HAP-1 (cell line): ENCODE data around the gene SLC25A45.

Source experiments
- DNase-seq, 2 experiments: peaks; one replicate each; pipeline ENCODE4 v3.0.0-alpha.2; 2016 to 2020; ENCODE audit warnings: low spot score in 2 of 2
- H3K27me3 ChIP-seq: fragments of 250-450 bp; sonication (Bioruptor Pico); 2 replicates; pipeline ENCODE4 v1.5.1; 2020; ENCODE audit warnings: low read depth, mild to moderate bottlenecking, moderate library complexity
- H3K36me3 ChIP-seq: fragments of 250-450 bp; sonication (Bioruptor Pico); replicated peaks from 2 replicates; pipeline ENCODE4 v1.5.1; 2020; ENCODE audit warnings: mild to moderate bottlenecking
- H3K4me1 ChIP-seq: fragments of 250-450 bp; sonication (Bioruptor Pico); 2 replicates; pipeline ENCODE4 v1.5.1; 2020; ENCODE audit warnings: mild to moderate bottlenecking
- H3K4me3 ChIP-seq: fragments of 250-450 bp; sonication (Bioruptor Pico); 2 replicates; pipeline ENCODE4 v1.5.1; 2020; ENCODE audit warnings: mild to moderate bottlenecking, moderate library complexity
- H3K9me3 ChIP-seq: fragments of 250-450 bp; sonication (Bioruptor Pico); 2 replicates; pipeline ENCODE4 v1.5.1; 2020; ENCODE audit warnings: mild to moderate bottlenecking, moderate library complexity
- in situ Hi-C: fragments of 300-500 bp; cut with MboI; formaldehyde crosslinking; loops from 3 replicates; pipeline ENCODE4 v1.14.3; 2020; ENCODE audit warnings: low sequenced_read_pairs, inconsistent platforms, mixed read lengths

The SLC25A45 gene

GRCh38 chr11:65403607-65404121 lies 21.2 kb upstream of the SLC25A45 start:
- no peak overlapping the region for H3K4me3 ChIP-seq
- H3K4me1 ChIP-seq = no peaks in the 10 kb centered on the region
- no peak for DNase-seq
- H3K36me3 ChIP-seq = peaks cover 18% of the 10 kb centered on the region
- in situ Hi-C loops = no loop called here
- H3K9me3 ChIP-seq = no peaks in the 10 kb centered on the region
- no peaks in the 10 kb centered on the region for H3K27me3 ChIP-seq

- H3K27me3 ChIP-seq = no peaks in the 10 kb centered on the region
- no peak for DNase-seq
- in situ Hi-C loops = no loop called here
- H3K36me3 ChIP-seq = peaks cover 15% of the 10 kb centered on the region
- no peaks in the 10 kb centered on the region for H3K9me3 ChIP-seq
- no peaks in the 10 kb centered on the region for H3K4me1 ChIP-seq
- H3K4me3 ChIP-seq = no peak overlapping the region
Measured at GRCh38 chr11:65402790-65403189, 20.3 kb upstream of the SLC25A45 start.

- in situ Hi-C loops = no loop called here
- Histone ChIP-seq H3K36me3 (peaks cover 20% of the 10 kb centered on the region), H3K4me3 (no peak overlapping the region), H3K27me3 (no peaks in the 10 kb centered on the region), H3K4me1 (no peaks in the 10 kb centered on the region), H3K9me3 (no peaks in the 10 kb centered on the region)
- DNase-seq = no peak
Measured at GRCh38 chr11:65401803-65402248, 19.4 kb upstream of the SLC25A45 start.

GRCh38 chr11:65401073-65401802 lies 18.8 kb upstream of the SLC25A45 start:
- DNase-seq = no peak
- in situ Hi-C loops = no loop called here
- no peaks in the 10 kb centered on the region for H3K4me1 ChIP-seq
- H3K9me3 ChIP-seq = no peaks in the 10 kb centered on the region
- H3K4me3 ChIP-seq = no peak overlapping the region
- H3K36me3 ChIP-seq = peaks cover 20% of the 10 kb centered on the region
- no peaks in the 10 kb centered on the region for H3K27me3 ChIP-seq

- Histone ChIP-seq H3K4me1 (no peaks in the 10 kb centered on the region), H3K4me3 (no peak overlapping the region), H3K9me3 (no peaks in the 10 kb centered on the region), H3K27me3 (no peaks in the 10 kb centered on the region), H3K36me3 (peaks cover 18% of the 10 kb centered on the region)
- in situ Hi-C loops = no loop called here
- DNase-seq = no peak
Measured at GRCh38 chr11:65400307-65401072, 18.0 kb upstream of the SLC25A45 start.

- peaks cover 12% of the 10 kb centered on the region for H3K36me3 ChIP-seq
Measured at GRCh38 chr11:65399845-65400244, 17.4 kb upstream of the SLC25A45 start.

GRCh38 chr11:65399249-65399648 lies 16.8 kb upstream of the SLC25A45 start:
- H3K27me3 ChIP-seq = no peaks in the 10 kb centered on the region
- H3K4me3 ChIP-seq = no peak overlapping the region
- peaks cover 12% of the 10 kb centered on the region for H3K36me3 ChIP-seq
- in situ Hi-C loops = no loop called here
- H3K4me1 ChIP-seq = no peaks in the 10 kb centered on the region
- DNase-seq = no peak
- H3K9me3 ChIP-seq = no peaks in the 10 kb centered on the region

More at GRCh38 chr11:65399845-65400244, 17.4 kb upstream of the SLC25A45 start:
- in situ Hi-C loops = no loop called here
- no peak for DNase-seq
- no peaks in the 10 kb centered on the region for H3K9me3 ChIP-seq
- H3K27me3 ChIP-seq = no peaks in the 10 kb centered on the region
- no peaks in the 10 kb centered on the region for H3K4me1 ChIP-seq
- no peak overlapping the region for H3K4me3 ChIP-seq

- in situ Hi-C loops = no loop called here
Measured at GRCh38 chr11:65398362-65398910, 16.0 kb upstream of the SLC25A45 start.

GRCh38 chr11:65396769-65397745 lies 14.6 kb upstream of the SLC25A45 start:
- in situ Hi-C loops = no loop called here
- Histone ChIP-seq H3K9me3 (no peaks in the 10 kb centered on the region), H3K27me3 (no peaks in the 10 kb centered on the region), H3K4me1 (no peaks in the 10 kb centered on the region), H3K36me3 (peaks cover 12% of the 10 kb centered on the region), H3K4me3 (no peak overlapping the region)
- no peak for DNase-seq

More at GRCh38 chr11:65398362-65398910, 16.0 kb upstream of the SLC25A45 start:
- no peaks in the 10 kb centered on the region for H3K9me3 ChIP-seq
- no peaks in the 10 kb centered on the region for H3K4me1 ChIP-seq
- DNase-seq = no peak
- H3K36me3 ChIP-seq = peaks cover 12% of the 10 kb centered on the region
- no peak overlapping the region for H3K4me3 ChIP-seq
- H3K27me3 ChIP-seq = no peaks in the 10 kb centered on the region

- no peak for DNase-seq
- no peaks in the 10 kb centered on the region for H3K4me1 ChIP-seq
- peaks cover 12% of the 10 kb centered on the region for H3K36me3 ChIP-seq
- no peaks in the 10 kb centered on the region for H3K27me3 ChIP-seq
- no peaks in the 10 kb centered on the region for H3K9me3 ChIP-seq
- H3K4me3 ChIP-seq = no peak overlapping the region
- in situ Hi-C loops = no loop called here
Measured at GRCh38 chr11:65395961-65396530, 13.6 kb upstream of the SLC25A45 start.

- H3K36me3 ChIP-seq = peaks cover 12% of the 10 kb centered on the region
- no peaks in the 10 kb centered on the region for H3K9me3 ChIP-seq
- H3K4me1 ChIP-seq = no peaks in the 10 kb centered on the region
- in situ Hi-C loops = no loop called here
- no peak overlapping the region for H3K4me3 ChIP-seq
- H3K27me3 ChIP-seq = no peaks in the 10 kb centered on the region
- DNase-seq = no peak
Measured at GRCh38 chr11:65394125-65394536, 11.7 kb upstream of the SLC25A45 start.

GRCh38 chr11:65393513-65394079 lies 11.2 kb upstream of the SLC25A45 start:
- Histone ChIP-seq H3K27me3 (no peaks in the 10 kb centered on the region), H3K4me1 (no peaks in the 10 kb centered on the region), H3K36me3 (peaks cover 16% of the 10 kb centered on the region), H3K9me3 (no peaks in the 10 kb centered on the region), H3K4me3 (no peak overlapping the region)
- DNase-seq = no peak
- in situ Hi-C loops = no loop called here
